Hepatocyte (in vitro differentiated cells): ENCODE measurements around the gene S100P. TPM values are rescaled to one million over a fixed set of nuclear protein-coding genes. Genes with fewer than 3 reads are reported as not detected.

Experiments used
- DNase-seq: peaks from one replicate; pipeline ENCODE4 v3.0.0-alpha.2; 2016; ENCODE audit warnings: low spot score
- H2AFZ ChIP-seq: fragments of 200-600 bp; sonication (generic); 2 replicates; pipeline ENCODE4 v1.6.0; 2016; ENCODE audit warnings: antibody characterized with exemption, mild to moderate bottlenecking
- H3K27ac ChIP-seq: fragments of 200-600 bp; sonication (generic); 2 replicates; pipeline ENCODE4 v1.5.1; 2016; ENCODE audit warnings: mild to moderate bottlenecking
- H3K27me3 ChIP-seq: fragments of 200-600 bp; sonication (generic); 2 replicates; pipeline ENCODE4 v1.6.1; 2016
- H3K36me3 ChIP-seq: fragments of 200-600 bp; sonication (generic); replicated peaks from 2 replicates; pipeline ENCODE4 v1.5.1; 2016; ENCODE audit warnings: low read depth; ENCODE audit not compliant: insufficient read depth
- H3K4me1 ChIP-seq: fragments of 200-600 bp; sonication (generic); 2 replicates; pipeline ENCODE4 v1.5.1; 2016; ENCODE audit warnings: mild to moderate bottlenecking, moderate library complexity; ENCODE audit not compliant: insufficient read depth
- H3K4me2 ChIP-seq: fragments of 200-600 bp; sonication (generic); 2 replicates; pipeline ENCODE4 v1.6.0; 2016
- H3K4me3 ChIP-seq: fragments of 200-600 bp; sonication (generic); 2 replicates; pipeline ENCODE4 v1.5.1; 2016; ENCODE audit warnings: mild to moderate bottlenecking
- H3K79me2 ChIP-seq: fragments of 200-600 bp; sonication (generic); 2 replicates; pipeline ENCODE4 v1.6.0; 2017; ENCODE audit warnings: mild to moderate bottlenecking
- H3K9me2 ChIP-seq: fragments of 200-600 bp; sonication (generic); replicated peaks from 2 replicates; pipeline ENCODE4 v1.6.0; 2017; ENCODE audit warnings: mild to moderate bottlenecking; ENCODE audit not compliant: insufficient read depth
- H3K9me3 ChIP-seq: fragments of 200-600 bp; sonication (generic); 2 replicates; pipeline ENCODE4 v1.5.1; 2016; ENCODE audit warnings: low read depth, mild to moderate bottlenecking
- H4K20me1 ChIP-seq: fragments of 200-600 bp; sonication (generic); 2 replicates; pipeline ENCODE4 v1.6.0; 2016; ENCODE audit warnings: mild to moderate bottlenecking; ENCODE audit not compliant: insufficient read depth, poor library complexity, severe bottlenecking
- EZH2 ChIP-seq: fragments of 200-600 bp; sonication (generic); IDR thresholded peaks from 2 replicates; pipeline ENCODE4 v1.6.1; 2016; ENCODE audit warnings: antibody characterized with exemption, mild to moderate bottlenecking, borderline replicate concordance
- EZH2phosphoT487 ChIP-seq: fragments of 200-600 bp; sonication (generic); IDR thresholded peaks from one replicate; pipeline ENCODE4 v1.6.1; 2018; ENCODE audit warnings: antibody characterized with exemption, mild to moderate bottlenecking, low read depth, moderate library complexity; ENCODE audit not compliant: unreplicated experiment, severe bottlenecking
- WGBS: methylation state at CpG from one replicate; pipeline ENCODE4 v1.1.6; 2016; ENCODE audit warnings: low lambda C conversion rate; ENCODE audit errors: missing lambda C conversion rate; 5-methylcytosine and 5-hydroxymethylcytosine counted together
- polyA plus RNA-seq: library from polyadenylated mRNA; unstranded; fragments of >200 nt; fragmentation: Nextera tagmentation; extraction: Ambion mirVana; gene quantifications from 2 replicates; pipeline ENCODE4 v1.2.1, GENCODE V29; 2016
- total RNA-seq: library from RNA; depleted of rRNA; stranded (reverse); fragments of >200 nt; gene quantifications from 2 replicates; pipeline ENCODE4 v1.2.3, GENCODE V29; 2014
- TF ChIP-seq, protein P1 (sequence below): fragments of 200-600 bp; sonication (generic); IDR thresholded peaks from 2 replicates; pipeline ENCODE4 v1.5.1; 2016; ENCODE audit warnings: antibody characterized with exemption, mild to moderate bottlenecking; ENCODE audit not compliant: poor library complexity

Gene S100P
- total and polyA plus RNA-seq, 2 experiments from 2014 or later, result 36.6 to 51.6 TPM

DNA sequence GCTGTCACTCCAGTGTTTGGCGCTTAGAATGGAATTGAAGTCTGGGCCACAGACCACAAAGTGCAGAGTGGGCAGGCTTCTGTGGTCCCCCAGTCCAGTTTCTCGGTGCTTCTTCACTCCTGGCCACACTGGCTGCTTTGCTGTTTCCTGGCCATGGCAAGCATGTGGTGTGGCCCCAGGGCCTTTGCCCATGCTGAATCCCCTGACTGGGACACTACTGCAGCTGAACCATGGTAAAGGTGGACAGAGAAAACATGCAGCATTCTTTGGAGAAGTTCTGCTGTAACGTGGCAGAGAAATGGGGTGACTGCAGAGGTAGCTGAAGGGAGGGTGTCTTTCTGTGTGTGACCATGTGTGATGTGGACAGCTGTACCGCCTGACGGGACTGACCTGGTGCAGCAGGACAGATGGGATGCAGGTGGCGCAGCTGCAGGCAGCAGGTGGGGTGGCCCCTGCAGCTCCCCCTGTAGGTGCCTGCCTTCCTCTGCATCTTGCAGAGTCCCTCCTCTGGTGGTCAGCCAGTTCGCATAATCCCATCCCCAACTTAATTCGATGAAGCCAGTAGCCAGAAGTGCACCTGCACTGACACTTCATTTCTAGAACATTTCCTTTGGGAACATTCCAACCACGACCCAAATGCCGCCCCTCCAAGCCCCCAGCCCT is 13.2 kb upstream of the S100P start:
- H3K4me3 ChIP-seq, result no peak overlapping the region
- 92% methylated on average over 10 of the region's 10 CpGs for WGBS
- no peaks in the 10 kb centered on the region for H3K36me3 ChIP-seq
- no peaks in the 10 kb centered on the region for H3K9me3 ChIP-seq
- H3K9me2 ChIP-seq, result no peaks in the 10 kb centered on the region
- H3K79me2 ChIP-seq, result peaks cover 14% of the 10 kb centered on the region
- H4K20me1 ChIP-seq, result no peaks in the 10 kb centered on the region
- H3K4me1 ChIP-seq, result peaks cover 7% of the 10 kb centered on the region
- TF ChIP-seq EZH2 (no peak), EZH2phosphoT487 (no peak)
- TF ChIP-seq, protein P1, sequence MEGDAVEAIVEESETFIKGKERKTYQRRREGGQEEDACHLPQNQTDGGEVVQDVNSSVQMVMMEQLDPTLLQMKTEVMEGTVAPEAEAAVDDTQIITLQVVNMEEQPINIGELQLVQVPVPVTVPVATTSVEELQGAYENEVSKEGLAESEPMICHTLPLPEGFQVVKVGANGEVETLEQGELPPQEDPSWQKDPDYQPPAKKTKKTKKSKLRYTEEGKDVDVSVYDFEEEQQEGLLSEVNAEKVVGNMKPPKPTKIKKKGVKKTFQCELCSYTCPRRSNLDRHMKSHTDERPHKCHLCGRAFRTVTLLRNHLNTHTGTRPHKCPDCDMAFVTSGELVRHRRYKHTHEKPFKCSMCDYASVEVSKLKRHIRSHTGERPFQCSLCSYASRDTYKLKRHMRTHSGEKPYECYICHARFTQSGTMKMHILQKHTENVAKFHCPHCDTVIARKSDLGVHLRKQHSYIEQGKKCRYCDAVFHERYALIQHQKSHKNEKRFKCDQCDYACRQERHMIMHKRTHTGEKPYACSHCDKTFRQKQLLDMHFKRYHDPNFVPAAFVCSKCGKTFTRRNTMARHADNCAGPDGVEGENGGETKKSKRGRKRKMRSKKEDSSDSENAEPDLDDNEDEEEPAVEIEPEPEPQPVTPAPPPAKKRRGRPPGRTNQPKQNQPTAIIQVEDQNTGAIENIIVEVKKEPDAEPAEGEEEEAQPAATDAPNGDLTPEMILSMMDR, result no peak
- no peaks in the 10 kb centered on the region for H3K27me3 ChIP-seq
- H3K4me2 ChIP-seq, result no peak overlapping the region
- H2AFZ ChIP-seq, result no peak overlapping the region
- no peak for DNase-seq
- no peak overlapping the region for H3K27ac ChIP-seq

GRCh38 chr4:6681191-6681590 is 12.5 kb upstream of the S100P start:
- Histone ChIP-seq H4K20me1 (no peaks in the 10 kb centered on the region), H3K9me3 (no peaks in the 10 kb centered on the region), H3K27ac (no peak overlapping the region), H3K9me2 (no peaks in the 10 kb centered on the region), H3K36me3 (no peaks in the 10 kb centered on the region), H3K4me2 (no peak overlapping the region), H3K79me2 (peaks cover 7% of the 10 kb centered on the region), H3K27me3 (no peaks in the 10 kb centered on the region), H2AFZ (no peak overlapping the region), H3K4me1 (peaks cover under 1% of the 10 kb centered on the region), H3K4me3 (no peak overlapping the region)
- 91% methylated on average over 9 of the region's 9 CpGs for WGBS
- no peak for DNase-seq
- TF ChIP-seq EZH2 (no peak), EZH2phosphoT487 (no peak)
- TF ChIP-seq, protein P1, result no peak

DNA sequence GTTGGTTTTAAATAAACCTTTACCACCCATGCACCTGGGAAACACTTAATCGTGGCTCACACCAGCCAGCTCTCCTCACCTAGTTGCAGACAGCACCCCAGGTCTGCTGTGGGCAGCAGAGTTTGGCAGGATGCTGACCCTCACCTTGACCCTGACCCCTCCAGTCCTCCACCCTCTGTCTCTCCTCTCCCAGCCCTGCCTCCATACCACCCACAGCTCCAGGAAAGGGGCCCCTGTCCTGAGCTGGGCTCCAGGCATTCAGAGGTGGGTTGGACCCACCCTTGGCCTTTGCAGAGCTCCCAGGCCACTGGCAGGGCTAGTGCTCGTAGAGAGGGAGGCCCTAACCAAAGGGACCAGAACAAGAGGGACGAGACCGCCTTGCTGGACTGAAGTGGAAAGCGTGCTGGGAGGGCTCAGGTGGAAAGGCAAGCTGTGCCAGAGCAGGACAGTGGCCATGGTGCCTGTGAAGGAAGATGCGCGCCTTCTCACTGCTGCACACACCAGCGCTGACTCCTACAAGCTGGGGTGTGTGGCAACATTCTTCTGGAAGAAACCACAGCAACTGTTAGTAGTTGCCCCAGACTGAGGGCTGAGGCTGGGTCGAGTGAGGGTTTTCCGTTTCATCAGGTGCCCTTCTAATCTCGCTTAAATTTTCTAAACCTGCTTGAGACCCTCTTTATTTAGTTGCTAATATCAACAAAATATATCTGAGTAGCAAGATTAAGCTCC is 10.7 kb upstream of the S100P start:
- Histone ChIP-seq H3K4me3 (no peak overlapping the region), H3K27me3 (no peaks in the 10 kb centered on the region), H3K4me1 (peaks cover 4% of the 10 kb centered on the region), H3K27ac (no peak overlapping the region), H3K9me2 (no peaks in the 10 kb centered on the region), H3K4me2 (no peak overlapping the region), H3K36me3 (no peaks in the 10 kb centered on the region), H2AFZ (no peak overlapping the region), H3K9me3 (no peaks in the 10 kb centered on the region), H3K79me2 (peaks cover 5% of the 10 kb centered on the region), H4K20me1 (no peaks in the 10 kb centered on the region)
- DNase-seq, result no peak
- TF ChIP-seq EZH2phosphoT487 (no peak), EZH2 (no peak)
- TF ChIP-seq, protein P1, result no peak
- 86% methylated on average over 11 of the region's 11 CpGs for WGBS
